Thyroid gland (tissue), 4 donors: ENCODE results near the gene GPC5. TPM values are rescaled to one million over a fixed set of nuclear protein-coding genes. Genes with fewer than 3 reads are reported as not detected.

Experiments
- DNase-seq, 2 donors: peaks; one replicate each; pipeline ENCODE4 v3.0.0-alpha.2; 2019
- H3K27ac ChIP-seq, 3 donors: fragments of 200-600 bp; sonication (generic); 1 replicate in 2 of 3; 2 replicates in 1 of 3; pipeline ENCODE4 v1.5.1; 2016 to 2019; ENCODE audit warnings: mild to moderate bottlenecking in 1 of 3, moderate library complexity in 1 of 3
- H3K27me3 ChIP-seq: fragments of 200-600 bp; sonication (generic); one replicate; pipeline ENCODE4 v1.5.1; 2019
- H3K36me3 ChIP-seq, 2 donors: fragments of 200-600 bp; sonication (generic); one replicate each; pipeline ENCODE4 v1.5.1; 2016 to 2019
- H3K4me1 ChIP-seq, 2 donors: fragments of 200-600 bp; sonication (generic); one replicate each; pipeline ENCODE4 v1.5.1; 2017 to 2019
- H3K4me3 ChIP-seq, 3 donors: fragments of 200-600 bp; sonication (generic); replicated peaks in 1 of 3; 1 replicate in 2 of 3; 2 replicates in 1 of 3; pipeline ENCODE4 v1.5.1; 2016; ENCODE audit warnings: mild to moderate bottlenecking in 1 of 3
- H3K9me3 ChIP-seq: fragments of 200-600 bp; sonication (generic); one replicate; pipeline ENCODE4 v1.5.1; 2017
- POLR2A ChIP-seq, 2 donors: fragments of 450-650 bp; IDR thresholded peaks; one replicate each; pipeline ENCODE4 v1.6.1; 2017; ENCODE audit warnings: antibody characterized with exemption in 2 of 2, mild to moderate bottlenecking in 2 of 2, moderate library complexity in 1 of 2
- WGBS, 2 donors: methylation state at CpG; one replicate each; pipeline ENCODE4 v1.1.5; 2017; 5-methylcytosine and 5-hydroxymethylcytosine counted together
- intact Hi-C: fragments of 100-400 bp; cut with DNase I; formaldehyde crosslinking; loops from one replicate; pipeline ENCODE4 v1.15.1; 2023
- total RNA-seq, 4 donors: library from RNA; depleted of rRNA; stranded (reverse); fragments of >200 nt; gene quantifications; one replicate each; pipeline ENCODE4 v1.2.3, GENCODE V29; 2016
- TF ChIP-seq, protein P1 (sequence below), 6 experiments: fragments of 200-600 bp in 3 of 6; fragments of 450-650 bp in 3 of 6; sonication (generic) in 3 of 6; IDR thresholded peaks; one replicate each; pipeline ENCODE4 v1.5.1; 2016 to 2019; ENCODE audit warnings: antibody characterized with exemption in 6 of 6, mild to moderate bottlenecking in 2 of 6, inconsistent platforms in 1 of 6, moderate library complexity in 1 of 6

GPC5 gene
- total RNA-seq, 4 donors from 2014 or later = 0.67 to 2.3 (median 1.3) TPM

DNA sequence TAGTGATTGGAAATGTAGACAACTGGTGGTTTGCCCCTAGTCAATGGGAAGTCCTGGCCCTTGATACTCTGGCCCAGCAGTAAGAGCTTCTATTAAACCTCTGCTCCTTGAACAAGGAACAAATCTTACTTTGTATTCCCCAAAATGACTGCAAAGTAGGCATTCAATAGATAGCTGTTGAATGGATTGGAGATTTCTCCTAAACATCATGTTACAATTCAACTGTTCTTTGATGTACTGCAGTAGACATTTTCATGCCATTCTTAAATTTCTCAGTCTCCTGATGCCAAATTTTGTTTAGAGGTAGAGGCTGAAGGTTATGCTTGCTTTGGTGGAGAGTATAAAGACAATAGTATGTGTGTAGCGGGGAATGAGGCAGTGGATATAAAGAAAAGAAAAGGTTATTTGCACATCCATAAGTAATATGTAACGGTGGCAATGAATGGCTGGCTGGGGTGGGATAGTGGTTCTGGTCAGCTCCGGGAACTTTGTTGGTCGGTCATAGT, 38.1 kb upstream of the GPC5 start:
- intact Hi-C loops = no loop called here
- H3K4me3 ChIP-seq = no peak overlapping the region
- no peaks in the 10 kb centered on the region for H3K27me3 ChIP-seq
- WGBS, 2 donors = 87 to 94% methylated on average over 4 of the region's 4 CpGs
- TF ChIP-seq POLR2A (IDR thresholded peaks at IDR 0.05) = no peak
- TF ChIP-seq, protein P1, sequence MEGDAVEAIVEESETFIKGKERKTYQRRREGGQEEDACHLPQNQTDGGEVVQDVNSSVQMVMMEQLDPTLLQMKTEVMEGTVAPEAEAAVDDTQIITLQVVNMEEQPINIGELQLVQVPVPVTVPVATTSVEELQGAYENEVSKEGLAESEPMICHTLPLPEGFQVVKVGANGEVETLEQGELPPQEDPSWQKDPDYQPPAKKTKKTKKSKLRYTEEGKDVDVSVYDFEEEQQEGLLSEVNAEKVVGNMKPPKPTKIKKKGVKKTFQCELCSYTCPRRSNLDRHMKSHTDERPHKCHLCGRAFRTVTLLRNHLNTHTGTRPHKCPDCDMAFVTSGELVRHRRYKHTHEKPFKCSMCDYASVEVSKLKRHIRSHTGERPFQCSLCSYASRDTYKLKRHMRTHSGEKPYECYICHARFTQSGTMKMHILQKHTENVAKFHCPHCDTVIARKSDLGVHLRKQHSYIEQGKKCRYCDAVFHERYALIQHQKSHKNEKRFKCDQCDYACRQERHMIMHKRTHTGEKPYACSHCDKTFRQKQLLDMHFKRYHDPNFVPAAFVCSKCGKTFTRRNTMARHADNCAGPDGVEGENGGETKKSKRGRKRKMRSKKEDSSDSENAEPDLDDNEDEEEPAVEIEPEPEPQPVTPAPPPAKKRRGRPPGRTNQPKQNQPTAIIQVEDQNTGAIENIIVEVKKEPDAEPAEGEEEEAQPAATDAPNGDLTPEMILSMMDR (IDR thresholded peaks at IDR 0.05) = no peak
- no peaks in the 10 kb centered on the region for H3K9me3 ChIP-seq
- DNase-seq = no peak
- H3K4me1 ChIP-seq = no peaks in the 10 kb centered on the region
- H3K36me3 ChIP-seq = peaks cover under 1 to 5% of the 10 kb centered on the region in 2 donors
- no peak overlapping the region for H3K27ac ChIP-seq

- WGBS, 2 donors = 98 to 100% methylated on average over 1 of the region's 1 CpG
Observed at GRCh38 chr13:91361755-91362271, 36.6 kb upstream of the GPC5 start.

DNA sequence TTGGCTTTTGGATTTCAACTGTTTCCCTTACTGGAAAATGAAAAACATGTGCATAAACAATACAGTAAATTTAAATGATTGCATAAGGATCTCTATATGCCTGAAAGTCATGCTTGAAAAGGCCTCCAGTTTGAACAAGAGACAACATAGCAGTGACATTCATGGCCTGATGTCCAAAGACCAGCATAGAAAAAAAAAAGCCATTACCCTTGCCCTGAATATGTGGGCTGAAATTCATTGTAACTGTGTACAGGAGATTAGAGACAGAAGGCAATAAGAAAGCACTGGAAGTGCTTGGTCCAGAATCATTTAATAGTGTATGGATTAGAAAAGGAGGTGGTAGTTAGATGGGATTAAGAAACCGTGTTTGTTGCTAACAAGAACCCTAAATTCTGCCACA, 35.5 kb upstream of the GPC5 start:
- intact Hi-C loops = no loop called here
- 55 to 93% methylated on average over 1 of the region's 1 CpG for WGBS, 2 donors
- Histone ChIP-seq H3K36me3 (no peaks in the 10 kb centered on the region), H3K4me3 (no peak overlapping the region), H3K4me1 (no peaks in the 10 kb centered on the region), H3K9me3 (no peaks in the 10 kb centered on the region), H3K27me3 (no peaks in the 10 kb centered on the region), H3K27ac (no peak overlapping the region)
- no peak for DNase-seq
- TF ChIP-seq, protein P1 (IDR thresholded peaks at IDR 0.05) = no peak
- TF ChIP-seq POLR2A (IDR thresholded peaks at IDR 0.05) = no peak

More at GRCh38 chr13:91361755-91362271, 36.6 kb upstream of the GPC5 start:
- H3K4me3 ChIP-seq = no peak overlapping the region
- DNase-seq = no peak
- H3K4me1 ChIP-seq = no peaks in the 10 kb centered on the region
- H3K9me3 ChIP-seq = no peaks in the 10 kb centered on the region
- H3K27me3 ChIP-seq = no peaks in the 10 kb centered on the region
- H3K36me3 ChIP-seq = no peaks in the 10 kb centered on the region
- TF ChIP-seq, protein P1 (IDR thresholded peaks at IDR 0.05) = no peak
- no peak for TF ChIP-seq POLR2A (IDR thresholded peaks at IDR 0.05)
- intact Hi-C loops = no loop called here
- H3K27ac ChIP-seq = no peak overlapping the region

DNA sequence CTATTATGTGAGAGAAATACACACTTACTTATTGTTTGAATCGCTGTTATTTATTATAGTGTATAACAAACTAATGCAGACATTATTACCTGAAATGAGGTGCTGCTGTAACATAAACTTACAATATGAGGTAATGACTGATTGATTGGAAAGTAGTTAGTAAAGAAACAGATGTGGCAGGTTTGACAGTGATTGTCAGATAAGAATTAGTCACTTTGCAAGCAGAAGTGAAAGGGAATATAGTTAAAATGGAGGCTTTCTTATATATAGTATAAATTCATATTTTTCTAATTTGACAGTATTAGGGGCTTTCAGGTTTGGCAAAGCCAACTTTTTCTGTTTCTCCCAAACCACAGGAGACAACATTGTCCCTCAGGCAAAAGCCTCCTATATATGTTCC, 30.3 kb upstream of the GPC5 start:
- WGBS, 2 donors = 95 to 98% methylated on average over 1 of the region's 1 CpG

More for the DNA sequence above, 30.3 kb upstream of the GPC5 start:
- no peaks in the 10 kb centered on the region for H3K36me3 ChIP-seq
- no peak for DNase-seq
- TF ChIP-seq POLR2A (IDR thresholded peaks at IDR 0.05) = no peak
- TF ChIP-seq, protein P1 (IDR thresholded peaks at IDR 0.05) = no peak
- no peaks in the 10 kb centered on the region for H3K27me3 ChIP-seq
- no peaks in the 10 kb centered on the region for H3K9me3 ChIP-seq
- no peaks in the 10 kb centered on the region for H3K4me1 ChIP-seq
- no peak overlapping the region for H3K27ac ChIP-seq
- intact Hi-C loops = no loop called here
- H3K4me3 ChIP-seq = no peak overlapping the region
